GM12864 (cell line): ENCODE measurements around the gene UPP1.

ENCODE experiments used
- DNase-seq: peaks from one replicate; pipeline ENCODE4 v3.0.0-alpha.2; 2011; ENCODE audit warnings: low read depth
- H3K4me3 ChIP-seq: 2 replicates; pipeline ENCODE4 v1.5.1; 2011; ENCODE audit warnings: mild to moderate bottlenecking, low read depth, low read length, control low read depth
- TF ChIP-seq, protein P1 (sequence below): IDR thresholded peaks from 2 replicates; pipeline ENCODE4 v1.5.1; 2011; ENCODE audit warnings: low read depth, mild to moderate bottlenecking, moderate library complexity, low read length, control low read depth, inconsistent platforms; ENCODE audit errors: missing control alignments

UPP1 gene

DNA sequence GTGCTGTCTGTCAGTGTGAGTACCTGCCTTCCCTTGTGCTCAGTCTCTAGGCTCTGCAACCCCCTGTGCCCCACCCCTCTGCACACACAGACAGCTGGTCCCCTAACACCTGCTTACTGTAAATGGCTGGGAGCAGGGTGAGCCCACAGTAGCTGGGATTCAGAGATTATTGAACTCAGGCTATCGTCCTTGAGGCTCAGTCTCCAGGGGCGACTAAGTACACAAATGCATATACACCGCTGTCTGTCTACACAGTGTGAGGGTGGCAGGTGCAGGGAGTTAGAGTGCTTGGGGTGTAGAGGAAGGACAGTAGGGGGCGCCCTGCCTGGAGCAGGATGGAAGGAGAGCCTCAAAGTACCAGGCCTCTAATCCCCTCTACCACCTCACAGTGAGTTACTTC lies 12.9 kb downstream of the UPP1 start:
- DNase-seq: no peak

GRCh38 chr7:48102530-48102929 lies 13.5 kb downstream of the UPP1 start:
- no peak overlapping the region for H3K4me3 ChIP-seq
- TF ChIP-seq, protein P1, sequence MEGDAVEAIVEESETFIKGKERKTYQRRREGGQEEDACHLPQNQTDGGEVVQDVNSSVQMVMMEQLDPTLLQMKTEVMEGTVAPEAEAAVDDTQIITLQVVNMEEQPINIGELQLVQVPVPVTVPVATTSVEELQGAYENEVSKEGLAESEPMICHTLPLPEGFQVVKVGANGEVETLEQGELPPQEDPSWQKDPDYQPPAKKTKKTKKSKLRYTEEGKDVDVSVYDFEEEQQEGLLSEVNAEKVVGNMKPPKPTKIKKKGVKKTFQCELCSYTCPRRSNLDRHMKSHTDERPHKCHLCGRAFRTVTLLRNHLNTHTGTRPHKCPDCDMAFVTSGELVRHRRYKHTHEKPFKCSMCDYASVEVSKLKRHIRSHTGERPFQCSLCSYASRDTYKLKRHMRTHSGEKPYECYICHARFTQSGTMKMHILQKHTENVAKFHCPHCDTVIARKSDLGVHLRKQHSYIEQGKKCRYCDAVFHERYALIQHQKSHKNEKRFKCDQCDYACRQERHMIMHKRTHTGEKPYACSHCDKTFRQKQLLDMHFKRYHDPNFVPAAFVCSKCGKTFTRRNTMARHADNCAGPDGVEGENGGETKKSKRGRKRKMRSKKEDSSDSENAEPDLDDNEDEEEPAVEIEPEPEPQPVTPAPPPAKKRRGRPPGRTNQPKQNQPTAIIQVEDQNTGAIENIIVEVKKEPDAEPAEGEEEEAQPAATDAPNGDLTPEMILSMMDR: no peak
- no peak for DNase-seq

More for the DNA sequence above, 12.9 kb downstream of the UPP1 start:
- TF ChIP-seq, protein P1: peak; percentile 44
- H3K4me3 ChIP-seq: no peak overlapping the region

DNA sequence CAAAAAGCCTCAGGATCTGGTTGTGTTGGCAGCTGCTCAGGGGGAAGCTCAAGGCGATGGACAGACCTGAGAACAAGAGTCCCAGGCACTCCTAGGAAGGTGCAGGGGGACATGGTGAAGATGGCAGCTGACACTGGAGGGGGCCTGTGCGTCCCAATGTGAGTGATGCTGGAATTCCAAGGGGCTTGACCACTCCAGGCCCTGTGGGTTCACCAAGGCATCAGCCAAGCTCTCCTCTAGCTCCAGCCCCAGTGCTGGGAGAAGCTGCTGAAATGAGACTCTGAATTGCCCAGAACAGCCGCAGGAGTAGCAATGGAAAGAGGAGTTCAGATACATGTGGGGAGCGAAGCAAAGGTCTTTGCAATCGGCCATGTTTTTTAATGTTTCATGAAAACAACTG lies 16.0 kb downstream of the UPP1 start:
- TF ChIP-seq, protein P1: no peak
- H3K4me3 ChIP-seq: no peak overlapping the region
- no peak for DNase-seq

DNA sequence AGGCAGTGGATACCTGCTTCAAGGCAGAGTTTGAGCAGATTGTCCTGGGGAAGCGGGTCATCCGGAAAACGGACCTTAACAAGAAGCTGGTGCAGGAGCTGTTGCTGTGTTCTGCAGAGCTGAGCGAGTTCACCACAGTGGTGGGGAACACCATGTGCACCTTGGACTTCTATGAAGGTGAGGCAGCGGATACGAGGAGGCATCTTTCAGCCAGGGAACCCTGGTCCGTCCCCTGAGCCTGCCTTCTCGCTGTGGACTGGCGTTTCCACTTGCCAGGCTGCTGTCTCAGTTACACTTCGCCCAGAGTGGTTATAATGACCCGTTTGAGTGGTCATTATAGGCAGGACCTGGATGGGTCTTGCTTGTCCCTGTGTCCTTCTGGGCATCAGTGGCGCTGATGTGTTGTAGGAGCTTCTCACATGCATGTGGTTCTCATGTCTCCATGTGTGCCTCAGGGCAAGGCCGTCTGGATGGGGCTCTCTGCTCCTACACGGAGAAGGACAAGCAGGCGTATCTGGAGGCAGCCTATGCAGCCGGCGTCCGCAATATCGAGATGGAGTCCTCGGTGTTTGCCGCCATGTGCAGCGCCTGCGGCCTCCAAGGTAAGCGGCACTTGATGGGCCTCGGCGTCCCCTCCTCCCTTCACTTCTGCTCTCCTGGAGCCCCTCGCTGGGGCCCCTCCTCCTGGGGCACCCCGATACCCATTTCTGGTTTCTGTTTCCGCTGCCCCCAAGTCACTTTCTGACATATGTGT lies 18.0 kb downstream of the UPP1 start:
- no peak overlapping the region for H3K4me3 ChIP-seq
- DNase-seq: no peak
- TF ChIP-seq, protein P1: no peak

DNA sequence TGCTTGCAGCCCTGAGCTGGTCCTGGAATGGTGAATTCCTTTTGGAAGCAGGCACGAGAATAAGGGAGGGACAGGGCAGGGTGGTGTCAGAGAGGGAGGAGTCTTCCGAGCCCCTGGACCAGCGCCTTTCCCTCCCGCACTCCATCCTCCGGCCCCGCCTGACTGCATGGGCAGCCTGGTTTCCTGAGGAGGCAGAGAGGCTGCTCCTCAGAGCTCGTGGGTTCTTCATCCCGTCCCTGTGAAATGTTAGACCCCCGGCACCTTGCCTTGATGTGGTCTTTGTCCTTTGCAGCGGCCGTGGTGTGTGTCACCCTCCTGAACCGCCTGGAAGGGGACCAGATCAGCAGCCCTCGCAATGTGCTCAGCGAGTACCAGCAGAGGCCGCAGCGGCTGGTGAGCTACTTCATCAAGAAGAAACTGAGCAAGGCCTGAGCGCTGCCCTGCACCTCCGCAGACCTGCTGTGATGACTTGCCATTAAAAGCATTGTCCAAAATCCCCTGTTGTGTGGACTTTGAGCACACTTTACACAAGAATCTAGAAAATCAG lies 18.9 kb downstream of the UPP1 start:
- TF ChIP-seq, protein P1: no peak
- DNase-seq: no peak

DNA sequence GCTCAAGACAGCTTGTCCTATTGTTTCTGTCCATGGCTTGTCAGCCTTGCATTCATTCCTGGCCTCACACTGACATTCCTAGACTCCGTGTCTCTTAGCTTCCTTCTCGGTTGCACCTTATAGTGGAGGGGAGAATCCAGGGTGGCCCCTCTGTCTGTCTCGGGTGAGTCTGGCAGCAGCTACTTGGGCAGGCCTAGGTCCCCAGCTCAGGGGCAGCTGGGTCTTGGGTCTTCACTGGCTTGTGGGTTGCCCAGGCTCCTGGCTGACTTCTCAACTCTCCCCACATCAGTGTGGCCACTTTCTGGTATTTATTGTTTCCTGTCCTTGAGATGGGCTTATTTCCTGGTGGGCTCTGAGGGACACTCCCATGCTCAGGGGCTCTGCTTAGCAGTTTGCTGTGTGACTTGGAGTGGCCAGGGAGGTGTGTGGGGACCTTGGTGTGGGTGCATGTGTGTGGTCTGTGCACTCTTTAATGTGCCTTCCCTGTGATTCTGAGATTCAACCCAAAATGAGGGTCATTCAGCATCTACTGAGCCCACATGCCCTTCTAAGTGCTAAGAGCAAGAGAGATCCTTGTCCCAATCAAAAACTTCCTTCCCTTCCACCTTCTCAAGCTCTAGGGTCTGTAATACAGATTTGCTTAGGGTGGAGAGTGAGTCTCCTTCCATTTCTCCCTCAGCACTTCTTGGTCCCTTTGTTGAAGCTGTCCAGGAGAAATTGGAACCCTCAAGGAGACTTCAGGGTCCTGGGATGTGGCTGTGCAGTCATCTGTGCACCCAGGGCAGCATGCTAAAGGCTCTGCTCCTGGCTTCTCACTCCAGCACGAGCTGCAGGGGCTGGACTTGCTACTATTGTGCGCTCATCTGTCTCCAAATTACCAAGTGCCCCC lies 20.1 kb downstream of the UPP1 start:
- no peak overlapping the region for H3K4me3 ChIP-seq
- no peak for DNase-seq
- TF ChIP-seq, protein P1: no peak

More for the DNA sequence above, 18.9 kb downstream of the UPP1 start:
- no peak overlapping the region for H3K4me3 ChIP-seq
